NT2/D1 (cell line): ENCODE measurements around the gene APP.

Experiments used
- SUZ12 ChIP-seq: IDR thresholded peaks from 2 replicates; pipeline ENCODE4 v1.6.1; 2011; ENCODE audit not compliant: insufficient read length, insufficient read depth; ENCODE audit errors: extremely low read depth
- YY1 ChIP-seq: IDR thresholded peaks from 2 replicates; pipeline ENCODE4 v1.6.1; 2011; ENCODE audit not compliant: insufficient read length, insufficient read depth
- ZNF274 ChIP-seq: IDR thresholded peaks from 2 replicates; pipeline ENCODE4 v1.6.1; 2011; ENCODE audit warnings: mild to moderate bottlenecking, low read depth, low read length

GRCh38 chr21:26100573-26100972 lies 70.0 kb downstream of the APP start:
- TF ChIP-seq ZNF274, result no peak
- TF ChIP-seq YY1, result no peak
- no peak for TF ChIP-seq SUZ12
